GM18517 (cell line): ENCODE results near the gene P2RY12.

Source experiments
- ATAC-seq: cut with Tn5 transposase; IDR thresholded peaks from one replicate; pipeline ENCODE4 v1.9.1; 2021; ENCODE audit warnings: mild to moderate bottlenecking, moderate library complexity; ENCODE audit not compliant: unreplicated experiment

P2RY12 gene

GRCh38 chr3:151384741-151385174 lies at the start of gene P2RY12:
P2RY12 (minus strand) TSS chr3:151384753; CDS start chr3:151338845, 45,908 bp downstream.
- peak; percentile 50 for ATAC-seq

- ATAC-seq: no peak
Measured at GRCh38 chr3:151432616-151433372, 48.2 kb upstream of the P2RY12 start.

DNA sequence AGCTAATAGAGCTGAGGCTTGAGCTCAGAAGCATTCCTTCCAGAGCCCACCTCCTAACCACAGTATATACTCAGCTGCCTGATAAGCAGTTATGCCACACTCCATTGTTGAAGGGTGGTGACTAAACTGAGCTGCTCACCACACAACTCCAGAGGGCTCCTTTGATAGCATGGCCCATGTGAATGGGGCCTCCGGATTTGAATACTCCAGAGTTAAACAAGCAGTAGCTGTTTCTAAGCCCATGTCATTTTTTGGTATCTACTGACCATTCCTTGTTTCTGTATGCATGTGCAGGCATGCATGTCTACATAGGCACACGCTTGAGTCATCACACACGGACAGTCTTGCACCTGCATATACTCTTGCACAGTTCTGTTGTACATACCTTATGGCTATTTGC lies 47.4 kb upstream of the P2RY12 start:
- ATAC-seq: no peak

DNA sequence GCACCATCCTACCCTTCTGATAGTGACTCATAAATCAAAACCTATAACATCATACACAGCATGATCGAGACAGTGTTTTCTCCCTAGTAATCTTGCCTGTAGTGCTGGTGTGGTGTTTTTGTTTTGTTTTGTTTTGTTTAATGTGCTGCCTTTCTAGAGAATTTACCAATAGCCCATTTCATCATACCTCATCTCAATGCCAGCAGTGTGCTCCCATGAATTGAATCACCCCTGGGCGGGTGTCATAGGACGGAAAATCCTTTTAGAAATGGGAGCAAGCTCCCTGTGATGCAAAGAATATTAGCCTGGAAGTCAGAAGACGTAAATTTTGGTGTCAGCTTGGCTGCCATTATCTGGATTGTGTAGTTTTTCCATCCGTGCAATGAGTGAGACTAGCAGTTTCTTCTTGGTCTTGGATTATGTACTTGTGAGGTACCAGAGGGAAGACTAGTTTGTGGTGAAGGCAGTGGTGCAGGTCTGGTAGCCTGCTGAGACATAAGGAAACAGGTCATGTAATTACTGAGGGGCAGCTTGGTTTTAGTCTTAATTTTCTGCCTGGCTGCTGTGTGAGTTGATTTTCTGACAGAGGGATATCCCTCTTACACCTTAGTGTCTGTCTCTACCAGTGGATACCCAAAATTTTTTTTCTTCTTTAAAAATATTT lies 46.4 kb upstream of the P2RY12 start:
- ATAC-seq: no peak

DNA sequence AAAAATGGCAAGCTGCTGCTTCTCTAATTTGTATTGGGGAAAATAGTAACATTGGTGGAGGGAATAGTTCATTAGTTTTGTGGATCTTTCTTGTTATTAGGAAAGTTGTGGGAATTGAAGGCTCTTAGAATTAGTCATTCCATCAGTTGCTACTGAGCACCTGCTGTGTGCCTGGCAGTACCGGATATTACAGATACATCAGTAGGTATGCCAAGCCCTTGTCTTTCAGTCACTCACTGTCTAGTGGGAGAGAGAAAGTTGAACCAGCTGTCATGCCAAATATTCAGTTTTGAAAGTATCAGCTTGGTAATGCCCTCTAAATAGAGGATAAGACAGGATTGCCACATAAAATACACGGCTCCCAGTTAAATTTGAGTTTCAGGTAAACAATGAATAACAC lies 43.8 kb upstream of the P2RY12 start:
- no peak for ATAC-seq

DNA sequence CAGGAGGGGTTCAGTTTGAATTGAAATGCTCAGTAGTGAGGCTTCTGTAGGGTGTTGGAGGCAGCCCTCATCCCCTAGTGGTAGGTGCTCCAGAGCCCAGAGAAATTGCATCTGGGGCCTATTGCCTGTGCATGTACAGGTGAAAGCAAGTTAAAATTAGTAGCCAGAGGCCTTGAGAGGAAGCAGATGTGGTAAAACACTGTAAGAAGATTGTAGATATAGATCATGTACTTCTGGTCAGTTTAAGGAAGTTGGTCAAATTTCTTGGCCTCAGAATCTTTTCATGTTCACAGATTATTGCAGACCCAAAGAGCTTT lies 41.7 kb upstream of the P2RY12 start:
- peak; percentile 75 for ATAC-seq

DNA sequence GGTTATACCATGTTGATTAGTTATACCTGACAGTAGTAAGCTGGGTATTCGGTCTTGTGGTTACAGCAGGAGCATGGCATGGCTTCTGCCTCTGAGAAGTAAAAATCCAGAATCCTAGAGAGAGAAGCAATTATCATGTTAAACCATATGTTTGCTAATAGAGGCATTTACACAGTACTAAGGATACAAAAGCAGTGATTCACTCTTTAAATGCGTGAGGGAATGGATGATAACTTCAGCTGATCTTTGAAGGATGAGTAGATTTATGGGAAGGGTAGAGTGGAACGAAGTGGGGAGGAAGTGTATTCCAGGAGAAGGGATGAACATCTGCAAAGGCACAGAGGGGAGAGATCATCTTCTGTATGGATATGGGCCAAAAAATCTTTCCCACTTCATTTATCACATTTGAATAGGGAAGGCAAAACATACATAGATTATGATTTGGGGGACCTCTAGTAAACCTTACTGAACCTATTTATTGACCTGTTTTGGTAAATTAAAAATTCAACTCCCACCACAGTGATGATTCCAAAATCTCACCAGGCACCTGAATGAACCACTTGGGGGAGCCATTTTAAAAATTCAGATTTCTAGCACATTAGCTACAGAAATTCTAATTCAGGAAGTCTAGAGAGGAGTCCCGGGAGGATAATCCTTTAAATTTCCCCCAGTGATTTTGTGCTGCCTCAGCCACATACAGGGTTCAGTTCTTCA lies 41.2 kb upstream of the P2RY12 start:
- peak; percentile 28 for ATAC-seq

DNA sequence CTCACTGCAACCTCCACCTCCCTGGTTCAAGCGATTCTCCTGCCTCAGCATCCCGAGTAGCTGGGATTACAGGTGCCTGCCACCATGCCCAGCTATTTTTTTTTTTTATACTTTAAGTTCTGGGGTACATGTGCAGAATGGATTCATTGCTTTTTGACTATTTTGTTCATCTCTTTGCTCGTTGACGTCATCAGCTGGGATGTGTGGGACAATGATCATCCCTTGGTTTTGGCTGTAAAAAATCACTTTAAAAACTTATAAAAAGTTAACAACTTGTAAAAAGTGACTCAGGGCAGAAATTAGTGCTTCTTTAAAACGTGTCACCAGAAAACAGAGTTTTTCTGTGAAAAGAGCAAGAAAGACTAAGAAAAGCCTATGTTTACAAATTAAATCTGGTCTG lies 38.5 kb upstream of the P2RY12 start:
- ATAC-seq: no peak

GRCh38 chr3:151421938-151422337 lies 37.4 kb upstream of the P2RY12 start:
- ATAC-seq: no peak

DNA sequence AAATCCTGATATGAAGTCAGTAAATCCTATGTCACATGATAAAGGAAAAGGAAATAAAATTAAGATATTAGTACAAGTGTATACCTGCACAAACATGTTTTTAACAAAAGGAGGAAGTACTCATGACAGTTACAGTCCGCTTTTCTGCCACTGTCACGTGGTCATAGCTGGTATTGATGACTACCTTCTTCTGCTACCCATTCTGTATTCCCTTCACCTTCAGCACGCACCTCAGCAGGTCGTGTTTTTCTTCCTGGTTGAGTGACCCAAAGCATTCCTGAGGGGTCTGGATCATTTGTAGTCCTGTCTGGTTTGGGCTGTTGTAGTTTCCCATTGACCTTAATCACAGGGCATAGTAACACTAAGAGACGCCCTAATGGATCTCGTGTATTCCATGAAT lies 35.3 kb upstream of the P2RY12 start:
- no peak for ATAC-seq

- ATAC-seq: no peak
Measured at GRCh38 chr3:151415289-151415688, 30.7 kb upstream of the P2RY12 start.

DNA sequence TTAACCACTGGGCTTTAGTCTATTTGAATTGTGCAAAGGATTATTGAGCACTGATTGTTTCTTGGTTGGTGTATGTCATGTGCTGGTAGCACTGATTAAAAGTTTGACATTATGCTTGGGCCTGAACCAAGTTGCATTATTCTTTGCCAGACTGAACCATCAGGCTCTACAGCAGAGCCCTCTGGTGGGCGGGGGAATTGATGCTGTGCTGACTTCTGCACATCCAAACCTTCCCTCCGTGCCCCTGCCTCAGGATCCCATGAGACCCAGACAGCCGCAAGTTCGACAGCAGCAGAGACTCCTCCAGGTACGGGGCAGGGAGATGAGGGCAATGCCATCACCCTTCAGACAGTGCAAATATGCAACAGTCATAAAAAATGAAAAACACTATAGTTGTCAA lies 28.4 kb upstream of the P2RY12 start:
- ATAC-seq: no peak

DNA sequence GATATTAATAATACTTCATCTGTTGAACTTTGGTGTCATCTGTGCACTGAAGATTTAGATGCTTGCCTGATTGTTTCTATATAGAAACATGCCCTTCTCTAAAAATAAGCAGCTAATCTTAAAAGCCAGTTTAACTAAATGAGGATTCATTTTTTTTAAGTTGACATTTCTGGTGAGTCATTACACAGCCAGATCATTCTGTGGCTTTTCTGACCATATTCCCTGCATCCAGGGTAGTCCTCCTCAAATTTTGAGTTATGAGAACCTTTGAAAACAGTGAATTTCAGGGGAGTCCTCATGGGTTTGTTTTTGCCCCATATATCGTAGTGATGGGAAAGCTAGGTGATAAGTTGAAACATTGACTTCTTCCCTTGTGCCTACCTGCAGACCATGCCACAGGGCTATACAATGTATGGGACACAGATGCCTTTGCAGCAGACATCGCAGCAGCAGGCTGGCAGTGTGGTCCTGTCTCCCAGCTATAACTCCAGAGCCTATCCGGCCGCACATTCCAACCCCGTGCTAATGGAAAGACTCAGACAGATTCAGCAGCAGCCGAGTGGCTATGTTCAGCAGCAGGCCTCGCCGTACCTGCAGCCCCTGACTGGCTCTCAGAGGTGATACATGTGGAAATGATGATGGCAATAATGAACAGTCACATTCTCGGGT lies 26.5 kb upstream of the P2RY12 start:
- no peak for ATAC-seq

- ATAC-seq: no peak
Measured at GRCh38 chr3:151407928-151408327, 23.4 kb upstream of the P2RY12 start.

GRCh38 chr3:151404316-151404715 lies 19.8 kb upstream of the P2RY12 start:
- no peak for ATAC-seq

- ATAC-seq: no peak
Measured at GRCh38 chr3:151403246-151403645, 18.7 kb upstream of the P2RY12 start.

DNA sequence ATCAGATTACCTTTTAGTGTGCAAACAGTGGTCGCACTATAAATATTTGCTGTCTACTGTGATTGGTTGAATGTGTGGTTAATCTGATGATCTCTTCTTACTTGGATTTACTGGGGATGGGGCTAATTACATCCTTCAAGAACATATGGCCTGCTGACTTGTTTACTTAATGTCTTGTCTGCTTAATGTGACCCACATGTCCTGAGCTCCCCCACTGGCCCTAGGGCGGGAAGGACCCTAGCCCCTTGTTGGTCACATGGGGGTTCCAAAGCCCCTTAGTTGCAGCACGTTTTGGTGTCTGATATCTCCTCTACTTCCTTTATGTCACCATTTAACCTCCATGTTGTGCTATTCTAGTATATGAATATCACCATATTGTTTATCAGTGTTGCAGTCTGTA lies 17.8 kb upstream of the P2RY12 start:
- ATAC-seq: no peak

DNA sequence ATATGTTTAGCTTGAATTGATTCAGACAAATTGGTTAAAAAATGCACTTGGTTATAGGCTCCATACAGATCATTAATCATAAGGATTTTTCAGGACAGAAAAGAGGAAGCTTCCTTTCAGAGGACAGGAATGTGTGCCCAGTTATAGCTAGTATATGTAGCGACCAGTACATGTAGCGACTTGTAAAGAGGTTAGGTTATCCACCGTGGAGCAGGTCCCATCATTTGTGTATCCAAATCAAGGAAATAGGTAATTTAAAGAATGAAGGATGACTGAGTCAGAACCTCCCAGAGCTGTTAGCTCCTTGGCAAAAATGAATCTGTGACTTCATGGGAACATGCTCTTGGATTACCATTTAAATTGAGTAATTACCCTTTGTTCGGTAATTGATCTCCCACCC lies 15.8 kb upstream of the P2RY12 start:
- no peak for ATAC-seq

DNA sequence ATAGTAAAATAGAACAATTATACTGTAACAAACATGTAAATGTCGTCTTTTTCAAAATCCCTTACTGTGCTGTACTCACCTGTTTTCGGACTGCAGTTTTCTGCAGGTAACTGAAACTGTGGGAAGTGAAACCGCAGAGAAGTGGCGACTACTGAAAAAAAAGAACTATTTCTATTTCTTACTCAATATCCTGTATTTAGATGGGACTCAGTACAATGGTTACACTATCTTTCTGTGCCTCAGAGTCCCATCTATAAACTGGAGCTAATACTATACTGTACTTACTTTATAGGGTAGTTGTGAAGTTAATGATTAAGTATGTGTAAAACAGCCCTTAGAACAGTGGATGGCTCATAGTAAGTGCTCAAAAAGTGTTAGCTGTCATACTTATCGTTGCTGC lies 14.3 kb upstream of the P2RY12 start:
- no peak for ATAC-seq

DNA sequence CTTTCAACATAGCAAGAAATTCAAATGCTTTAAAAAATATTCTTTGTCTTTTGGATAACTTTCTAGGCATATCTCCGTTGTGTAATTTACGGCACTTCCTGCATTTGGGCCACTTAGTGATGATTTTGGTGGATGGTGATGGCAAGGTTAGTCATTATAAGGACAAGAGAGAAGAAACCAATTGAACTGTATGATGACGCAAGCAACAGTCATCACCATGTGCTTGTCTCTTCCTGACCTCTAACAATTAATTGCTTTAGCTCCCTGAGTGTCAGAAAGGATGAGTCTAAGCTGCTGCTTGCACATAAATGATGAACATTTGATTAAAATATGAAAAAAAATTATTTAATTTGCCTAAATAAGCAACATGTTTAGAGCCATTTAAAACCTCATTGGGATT lies 11.3 kb upstream of the P2RY12 start:
- no peak for ATAC-seq

DNA sequence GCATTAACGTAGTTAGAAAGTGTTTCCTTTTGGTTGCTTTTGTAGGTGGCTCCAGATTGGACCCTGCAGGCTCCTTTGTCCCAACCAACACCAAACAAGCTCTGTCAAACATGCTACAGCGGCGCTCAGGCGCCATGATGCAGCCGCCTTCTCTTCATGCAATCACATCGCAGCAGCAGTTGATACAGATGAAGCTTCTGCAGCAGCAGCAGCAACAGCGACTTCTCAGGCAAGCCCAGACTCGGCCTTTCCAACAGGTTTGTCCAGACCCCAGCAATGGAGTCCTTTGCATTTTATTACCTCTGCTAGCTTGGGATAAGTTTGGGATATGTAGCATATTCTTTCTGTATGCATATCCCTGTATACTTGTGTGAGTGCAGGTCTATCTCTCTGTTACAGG lies 10.1 kb upstream of the P2RY12 start:
- no peak for ATAC-seq

DNA sequence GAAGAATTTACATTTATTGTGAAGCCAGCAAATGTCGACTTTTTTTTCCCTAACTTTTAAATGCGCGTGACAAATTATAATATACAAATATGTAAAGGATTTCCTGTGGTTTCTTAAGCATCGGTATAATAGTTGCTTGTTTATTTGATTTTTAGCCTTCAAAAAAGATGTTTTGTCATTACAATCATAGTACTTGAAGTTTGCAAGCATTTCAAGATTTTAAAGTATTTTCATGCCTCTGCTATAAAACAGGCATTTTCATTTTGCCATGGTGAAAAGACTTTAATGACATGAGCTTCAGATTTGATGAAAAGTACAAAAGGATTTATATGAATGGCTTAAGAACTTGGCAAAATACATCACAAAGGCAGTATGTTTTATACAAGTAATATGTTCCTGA lies 9.4 kb upstream of the P2RY12 start:
- no peak for ATAC-seq
